Retinal pigment epithelial cell (primary cell): ENCODE results near the gene OR5AC2.

Source experiments
- DNase-seq: peaks from one replicate; pipeline ENCODE4 v3.0.0-alpha.2; 2010; ENCODE audit warnings: low read depth
- H3K4me3 ChIP-seq: 2 replicates; pipeline ENCODE4 v1.5.1; 2011; ENCODE audit warnings: mild to moderate bottlenecking, low read length, control low read depth, moderate library complexity
- CTCF ChIP-seq: conservative IDR thresholded peaks from 2 replicates; pipeline ENCODE4 v1.5.1; 2011; ENCODE audit warnings: low read depth, low read length, control low read depth, inconsistent platforms

Gene OR5AC2

GRCh38 chr3:98099848-98100247 is 12.9 kb downstream of the OR5AC2 start:
- H3K4me3 ChIP-seq, result no peak overlapping the region
- DNase-seq, result no peak
- TF ChIP-seq CTCF, result no peak

- no peak for TF ChIP-seq CTCF
- no peak overlapping the region for H3K4me3 ChIP-seq
- DNase-seq, result no peak
Measured at GRCh38 chr3:98108162-98108561, 21.2 kb downstream of the OR5AC2 start.

GRCh38 chr3:98109807-98110549 is 23.0 kb downstream of the OR5AC2 start:
- H3K4me3 ChIP-seq, result no peak overlapping the region
- TF ChIP-seq CTCF, result no peak
- DNase-seq, result no peak

- no peak for TF ChIP-seq CTCF
- H3K4me3 ChIP-seq, result no peak overlapping the region
- DNase-seq, result no peak
Measured at GRCh38 chr3:98110550-98110908, 23.6 kb downstream of the OR5AC2 start.

- no peak for TF ChIP-seq CTCF
- no peak for DNase-seq
- no peak overlapping the region for H3K4me3 ChIP-seq
Measured at GRCh38 chr3:98114264-98114663, 27.3 kb downstream of the OR5AC2 start.

GRCh38 chr3:98115717-98116116 is 28.7 kb downstream of the OR5AC2 start:
- no peak overlapping the region for H3K4me3 ChIP-seq
- DNase-seq, result no peak
- no peak for TF ChIP-seq CTCF

- no peak for DNase-seq
- no peak for TF ChIP-seq CTCF
- no peak within 1 kb of the TSS for H3K4me3 ChIP-seq
Measured at GRCh38 chr3:98130421-98130820, 43.4 kb downstream of the OR5AC2 start, which contains the start of gene OR5H1. Gene OR5H1, plus strand, starts transcription at chr3:98130721. Its CDS starts 1,977 bp downstream, at chr3:98132698.
